OCI-LY1 (cell line): ENCODE measurements around the gene GCM1.

Source experiments
- EZH2 ChIP-seq: fragments of 200-600 bp; sonication (generic), shearing (Covaris generic); IDR thresholded peaks from 2 replicates; pipeline ENCODE4 v1.8.0; 2017; ENCODE audit warnings: borderline replicate concordance, mixed run types, mild to moderate bottlenecking, antibody characterized with exemption, low read length, moderate library complexity, mixed read lengths
- TF ChIP-seq, protein P1 (sequence below): fragments of 200-600 bp; sonication (generic), shearing (Covaris generic); IDR thresholded peaks from 2 replicates; pipeline ENCODE4 v1.5.1; 2017; ENCODE audit warnings: mild to moderate bottlenecking, antibody characterized with exemption, low read length, moderate library complexity, mixed read lengths

DNA sequence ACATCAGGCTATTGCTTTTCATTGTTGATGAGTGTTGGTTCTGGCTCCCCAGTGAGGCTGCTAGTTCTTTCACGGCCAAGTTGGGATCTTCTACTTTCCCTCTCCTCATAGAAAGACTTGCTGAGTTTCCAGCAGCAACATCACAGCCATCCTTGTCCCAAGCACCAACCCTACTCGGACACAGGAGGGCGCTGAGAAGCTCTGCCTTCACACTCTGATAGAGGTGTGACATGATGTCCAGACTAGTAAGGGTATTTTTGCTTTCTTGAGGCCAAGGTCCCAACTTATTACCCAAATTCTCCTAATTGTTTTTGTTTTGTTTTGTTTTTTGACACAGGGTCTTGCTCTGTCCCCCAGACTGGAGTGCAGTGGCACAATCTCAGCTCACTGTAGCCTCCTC is 3.0 kb upstream of the GCM1 start:
- TF ChIP-seq, protein P1, sequence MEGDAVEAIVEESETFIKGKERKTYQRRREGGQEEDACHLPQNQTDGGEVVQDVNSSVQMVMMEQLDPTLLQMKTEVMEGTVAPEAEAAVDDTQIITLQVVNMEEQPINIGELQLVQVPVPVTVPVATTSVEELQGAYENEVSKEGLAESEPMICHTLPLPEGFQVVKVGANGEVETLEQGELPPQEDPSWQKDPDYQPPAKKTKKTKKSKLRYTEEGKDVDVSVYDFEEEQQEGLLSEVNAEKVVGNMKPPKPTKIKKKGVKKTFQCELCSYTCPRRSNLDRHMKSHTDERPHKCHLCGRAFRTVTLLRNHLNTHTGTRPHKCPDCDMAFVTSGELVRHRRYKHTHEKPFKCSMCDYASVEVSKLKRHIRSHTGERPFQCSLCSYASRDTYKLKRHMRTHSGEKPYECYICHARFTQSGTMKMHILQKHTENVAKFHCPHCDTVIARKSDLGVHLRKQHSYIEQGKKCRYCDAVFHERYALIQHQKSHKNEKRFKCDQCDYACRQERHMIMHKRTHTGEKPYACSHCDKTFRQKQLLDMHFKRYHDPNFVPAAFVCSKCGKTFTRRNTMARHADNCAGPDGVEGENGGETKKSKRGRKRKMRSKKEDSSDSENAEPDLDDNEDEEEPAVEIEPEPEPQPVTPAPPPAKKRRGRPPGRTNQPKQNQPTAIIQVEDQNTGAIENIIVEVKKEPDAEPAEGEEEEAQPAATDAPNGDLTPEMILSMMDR: peak; percentile 69
- no peak for TF ChIP-seq EZH2
